ENCODE data around the gene DSG3.

- peak in 6 of 7 experiments; percentile 31 to 63 (median 50) for TF ChIP-seq CTCF (IDR thresholded peaks at IDR 0.05)
- no peak for TF ChIP-seq POLR2A (IDR thresholded peaks at IDR 0.05)
Measured at GRCh38 chr18:31424383-31424988, 23.1 kb upstream of the DSG3 start.
